Neural progenitor cell (in vitro differentiated cells): Measurements from ENCODE around the gene STX17. TPM values are rescaled to one million over a fixed set of nuclear protein-coding genes. Genes with fewer than 3 reads are reported as not detected.

Experiments
- DNase-seq: peaks from one replicate; pipeline ENCODE4 v3.0.0-alpha.2; 2016; ENCODE audit warnings: low spot score
- H2AFZ ChIP-seq: fragments of 200-600 bp; sonication (generic); replicated peaks from 2 replicates; pipeline ENCODE4 v1.6.1; 2016; ENCODE audit warnings: antibody characterized with exemption
- H3F3A ChIP-seq: fragments of 200-600 bp; sonication (generic); 2 replicates; pipeline ENCODE4 v1.6.1; 2016; ENCODE audit warnings: antibody characterized with exemption, low read depth
- H3K27ac ChIP-seq: fragments of 200-600 bp; sonication (generic); 2 replicates; pipeline ENCODE4 v1.5.1; 2016; ENCODE audit warnings: mild to moderate bottlenecking
- H3K27me3 ChIP-seq: fragments of 200-600 bp; sonication (generic); 2 replicates; pipeline ENCODE4 v1.6.1; 2016; ENCODE audit warnings: mild to moderate bottlenecking, moderate library complexity
- H3K36me3 ChIP-seq: fragments of 200-600 bp; sonication (generic); 2 replicates; pipeline ENCODE4 v1.5.1; 2016
- H3K4me1 ChIP-seq: fragments of 200-600 bp; sonication (generic); 2 replicates; pipeline ENCODE4 v1.6.1; 2016; ENCODE audit warnings: mixed run types
- H3K4me2 ChIP-seq: fragments of 200-600 bp; sonication (generic); 2 replicates; pipeline ENCODE4 v1.6.1; 2016
- H3K4me3 ChIP-seq: fragments of 200-600 bp; sonication (generic); 2 replicates; pipeline ENCODE4 v1.5.1; 2016
- H3K79me2 ChIP-seq: fragments of 200-600 bp; sonication (generic); 2 replicates; pipeline ENCODE4 v1.6.1; 2016; ENCODE audit warnings: low read depth
- H3K9ac ChIP-seq: fragments of 200-600 bp; sonication (generic); 2 replicates; pipeline ENCODE4 v1.6.1; 2016
- H3K9me3 ChIP-seq: fragments of 200-600 bp; sonication (generic); 2 replicates; pipeline ENCODE4 v1.5.1; 2016; ENCODE audit warnings: low read depth
- H4K20me1 ChIP-seq: fragments of 200-600 bp; sonication (generic); 2 replicates; pipeline ENCODE4 v1.6.1; 2016; ENCODE audit warnings: low read depth
- H3K27ac Mint-ChIP-seq: 3 replicates; pipeline ENCODE4 v1.8.0; 2021; ENCODE audit warnings: mixed read lengths
- H3K27me3 Mint-ChIP-seq: 2 replicates; pipeline ENCODE4 v1.8.0; 2022; ENCODE audit warnings: low read depth, mild to moderate bottlenecking, inconsistent platforms, moderate library complexity, mixed read lengths; ENCODE audit not compliant: insufficient read depth
- H3K36me3 Mint-ChIP-seq: 3 replicates; pipeline ENCODE4 v1.8.0; 2021; ENCODE audit warnings: mixed read lengths
- H3K4me1 Mint-ChIP-seq: 3 replicates; pipeline ENCODE4 v1.8.0; 2021; ENCODE audit warnings: mixed read lengths
- H3K4me3 Mint-ChIP-seq: 3 replicates; pipeline ENCODE4 v1.8.0; 2021; ENCODE audit warnings: mild to moderate bottlenecking, moderate library complexity, mixed read lengths
- H3K9me3 Mint-ChIP-seq: 3 replicates; pipeline ENCODE4 v1.8.0; 2020; ENCODE audit warnings: mixed read lengths
- CTCF ChIP-seq: fragments of 200-600 bp; sonication (generic); IDR thresholded peaks from 2 replicates; pipeline ENCODE4 v1.5.1; 2017; ENCODE audit warnings: antibody characterized with exemption, mild to moderate bottlenecking
- EZH2 ChIP-seq: fragments of 200-600 bp; sonication (generic); IDR thresholded peaks from 2 replicates; pipeline ENCODE4 v1.6.1; 2017; ENCODE audit warnings: antibody characterized with exemption, mild to moderate bottlenecking, moderate library complexity
- EZH2phosphoT487 ChIP-seq: fragments of 200-600 bp; sonication (generic); IDR thresholded peaks from 2 replicates; pipeline ENCODE4 v1.6.1; 2017; ENCODE audit warnings: antibody characterized with exemption
- total RNA-seq: library from RNA; depleted of rRNA; stranded (reverse); fragments of >200 nt; gene quantifications from 2 replicates; pipeline ENCODE4 v1.2.3, GENCODE V29; 2015; ENCODE audit warnings: low replicate concordance

STX17 gene
- total RNA-seq, 1 donor from 2014 or later, result 34.4 TPM

- Histone ChIP-seq H3K4me1 (peaks cover 7% of the 10 kb centered on the region), H3K79me2 (no peaks in the 10 kb centered on the region), H3K27ac (no peak overlapping the region), H3K9me3 (no peaks in the 10 kb centered on the region), H3K36me3 (no peaks in the 10 kb centered on the region), H4K20me1 (no peaks in the 10 kb centered on the region), H3K9ac (no peak overlapping the region), H3K4me2 (no peak overlapping the region), H3K27me3 (no peaks in the 10 kb centered on the region), H3F3A (no peaks in the 10 kb centered on the region), H3K4me3 (no peak overlapping the region), H2AFZ (no peak overlapping the region)
- Mint-ChIP-seq H3K36me3 (no peaks in the 10 kb centered on the region), H3K4me1 (peaks cover 20% of the 10 kb centered on the region), H3K9me3 (no peaks in the 10 kb centered on the region), H3K4me3 (no peak overlapping the region), H3K27ac (no peak overlapping the region), H3K27me3 (no peaks in the 10 kb centered on the region)
- TF ChIP-seq CTCF, result no peak
- DNase-seq, result no peak
These were observed 36.3 kb upstream of the STX17 start for GRCh38 chr9:99870126-99870525.

- Histone ChIP-seq H3K27ac (no peak overlapping the region), H3K4me2 (no peak overlapping the region), H2AFZ (no peak overlapping the region), H3K4me3 (no peak overlapping the region), H4K20me1 (no peaks in the 10 kb centered on the region), H3K4me1 (peaks cover 6% of the 10 kb centered on the region), H3K27me3 (no peaks in the 10 kb centered on the region), H3F3A (no peaks in the 10 kb centered on the region), H3K9ac (no peak overlapping the region), H3K9me3 (no peaks in the 10 kb centered on the region), H3K79me2 (no peaks in the 10 kb centered on the region), H3K36me3 (no peaks in the 10 kb centered on the region)
- peaks cover 11% of the 10 kb centered on the region for H3K4me1 Mint-ChIP-seq
- no peaks in the 10 kb centered on the region for H3K36me3 Mint-ChIP-seq
- H3K4me3 Mint-ChIP-seq, result no peak overlapping the region
- DNase-seq, result no peak
- no peak for TF ChIP-seq EZH2
- no peak for TF ChIP-seq CTCF
- no peak for TF ChIP-seq EZH2phosphoT487
- H3K27ac Mint-ChIP-seq, result no peak overlapping the region
- no peaks in the 10 kb centered on the region for H3K27me3 Mint-ChIP-seq
- H3K9me3 Mint-ChIP-seq, result no peaks in the 10 kb centered on the region
These were observed 32.9 kb upstream of the STX17 start for GRCh38 chr9:99873531-99873930.

GRCh38 chr9:99873943-99874584 is 32.4 kb upstream of the STX17 start:
- Histone ChIP-seq H3K4me3 (no peak overlapping the region), H3K36me3 (no peaks in the 10 kb centered on the region), H3K27me3 (no peaks in the 10 kb centered on the region), H3K9me3 (no peaks in the 10 kb centered on the region), H3K79me2 (no peaks in the 10 kb centered on the region), H3F3A (no peaks in the 10 kb centered on the region), H3K9ac (no peak overlapping the region), H3K4me2 (no peak overlapping the region), H4K20me1 (no peaks in the 10 kb centered on the region), H3K27ac (no peak overlapping the region), H2AFZ (no peak overlapping the region), H3K4me1 (peaks cover 6% of the 10 kb centered on the region)
- TF ChIP-seq CTCF (no peak), EZH2 (no peak), EZH2phosphoT487 (no peak)
- H3K4me1 Mint-ChIP-seq, result peaks cover 11% of the 10 kb centered on the region
- H3K36me3 Mint-ChIP-seq, result no peaks in the 10 kb centered on the region
- no peaks in the 10 kb centered on the region for H3K9me3 Mint-ChIP-seq
- no peak overlapping the region for H3K4me3 Mint-ChIP-seq
- H3K27me3 Mint-ChIP-seq, result no peaks in the 10 kb centered on the region
- H3K27ac Mint-ChIP-seq, result no peak overlapping the region
- DNase-seq, result no peak
